HepG2 (cell line): ENCODE results near the gene TBC1D10B. TPM values are rescaled to one million over a fixed set of nuclear protein-coding genes. Genes with fewer than 3 reads are reported as not detected.

Source experiments
- ATAC-seq: fragments of 200-7000 bp; cut with Tn5 transposase; 3 replicates; pipeline ENCODE4 v1.9.1; 2020; ENCODE audit warnings: mild to moderate bottlenecking, moderate library complexity
- BruUV-seq: library from RNA; stranded (reverse); fragments of 400-500 nt; replicated peaks from 2 replicates; lab custom pipeline; 2021; lab: Mats Ljungman, UMichigan
- CTCF ChIA-PET: fragments of 300-600 bp; formaldehyde crosslinking; extraction: SDS; loops from one replicate; lab custom pipeline; 2021; ENCODE audit warnings: low total read pairs, inconsistent platforms, low intra/inter-chr PET ratio; lab: Yijun Ruan, JAX
- POLR2A ChIA-PET: fragments of 350-600 bp; sonication (Branson Sonifier 250); formaldehyde crosslinking; loops from one replicate; lab custom pipeline; 2020; ENCODE audit warnings: antibody characterized with exemption, inconsistent platforms; lab: Yijun Ruan, JAX
- DNase-seq: peaks from one replicate; pipeline ENCODE4 v3.0.0-alpha.2; 2015; ENCODE audit warnings: low spot score
- FAIRE-seq: peaks from 3 replicates; lab custom pipeline; 2011; peaks lifted over from hg19 to GRCh38; lab: Jason Lieb, UNC
- H2AFZ ChIP-seq: one replicate; pipeline ENCODE4 v1.6.1; 2011; ENCODE audit warnings: low read length, inconsistent platforms
- H3K27ac ChIP-seq: fragments of 300-600 bp; 3 replicates; pipeline ENCODE4 v1.8.0; 2011; ENCODE audit warnings: mixed run types, mild to moderate bottlenecking, mixed read lengths, low read length, inconsistent platforms; ENCODE audit not compliant: insufficient read depth; ENCODE audit errors: extremely low read length
- H3K27me3 ChIP-seq, 2 experiments: fragments of 200-600 bp in 1 of 2; 2 replicates in 1 of 2; 3 replicates in 1 of 2; pipeline versions ENCODE4 v1.6.0 to v1.8.0; 2011; ENCODE audit warnings: low read length in 2 of 2, mild to moderate bottlenecking in 2 of 2, moderate library complexity in 2 of 2, inconsistent platforms in 1 of 2; ENCODE audit not compliant: insufficient read depth in 2 of 2, control insufficient read depth in 1 of 2
- H3K36me3 ChIP-seq, 2 experiments: fragments of 200-600 bp in 1 of 2; replicated peaks in 1 of 2; 2 replicates in 1 of 2; 3 replicates in 1 of 2; pipeline versions ENCODE4 v1.5.1 to v1.8.0; 2011; ENCODE audit warnings: low read length in 2 of 2, inconsistent platforms in 1 of 2; ENCODE audit not compliant: insufficient read depth in 2 of 2, control insufficient read depth in 1 of 2
- H3K4me1 ChIP-seq: 2 replicates; pipeline ENCODE4 v1.5.1; 2012; ENCODE audit warnings: low read length, inconsistent platforms; ENCODE audit not compliant: insufficient read depth
- H3K4me2 ChIP-seq: 2 replicates; pipeline ENCODE4 v1.6.0; 2011; ENCODE audit warnings: low read depth, low read length, inconsistent platforms
- H3K4me3 ChIP-seq, 3 experiments: fragments of 200-600 bp in 1 of 3; sonication (generic), shearing (Covaris generic) in 1 of 3; replicated peaks in 1 of 3; 2 replicates each; pipeline ENCODE4 v1.5.1; 2011 to 2016; ENCODE audit warnings: low read length in 3 of 3, inconsistent platforms in 2 of 3, low read depth in 2 of 3, mild to moderate bottlenecking in 2 of 3, control low read depth in 1 of 3, mixed read lengths in 1 of 3; ENCODE audit not compliant: insufficient read depth in 1 of 3
- H3K79me2 ChIP-seq: one replicate; pipeline ENCODE4 v1.6.1; 2011; ENCODE audit warnings: low read length, inconsistent platforms; ENCODE audit not compliant: insufficient read depth
- H3K9ac ChIP-seq: 2 replicates; pipeline ENCODE4 v1.6.0; 2011; ENCODE audit warnings: mild to moderate bottlenecking, low read depth, low read length, inconsistent platforms; ENCODE audit not compliant: insufficient read depth
- H3K9me3 ChIP-seq: 2 replicates; pipeline ENCODE4 v1.5.1; 2012; ENCODE audit warnings: mild to moderate bottlenecking, low read length
- H4K20me1 ChIP-seq: 2 replicates; pipeline ENCODE4 v1.6.0; 2011; ENCODE audit warnings: inconsistent platforms, mild to moderate bottlenecking, low read length, moderate library complexity; ENCODE audit not compliant: insufficient read depth
- HES4 ChIP-seq: sonication (generic); formaldehyde crosslinking; IDR thresholded peaks from 2 replicates; pipeline ENCODE4 v1.9.0; 2021; ENCODE audit warnings: mild to moderate bottlenecking, missing genetic modification reagents, borderline replicate concordance
- KLF13 ChIP-seq: sonication (generic); formaldehyde crosslinking; IDR thresholded peaks from 2 replicates; pipeline ENCODE4 v1.4.0; 2020; ENCODE audit warnings: mild to moderate bottlenecking, missing genetic modification reagents
- NKX3-1 ChIP-seq: sonication (generic); formaldehyde crosslinking; IDR thresholded peaks from 2 replicates; pipeline ENCODE4 v1.5.0; 2020; ENCODE audit warnings: missing genetic modification reagents
- SP4 ChIP-seq: sonication (generic); formaldehyde crosslinking; IDR thresholded peaks from 2 replicates; pipeline ENCODE4 v1.8.1; 2023; ENCODE audit warnings: mild to moderate bottlenecking, missing genetic modification reagents
- STAT5B ChIP-seq: sonication (generic); formaldehyde crosslinking; IDR thresholded peaks from 2 replicates; pipeline ENCODE4 v1.4.0; 2020; ENCODE audit warnings: missing genetic modification reagents
- ZIK1 ChIP-seq: sonication (generic); formaldehyde crosslinking; IDR thresholded peaks from 2 replicates; pipeline ENCODE4 v1.5.0; 2020; ENCODE audit warnings: mild to moderate bottlenecking, low read depth, missing genetic modification reagents, borderline replicate concordance
- ZNF20 ChIP-seq: sonication (generic); formaldehyde crosslinking; IDR thresholded peaks from 2 replicates; pipeline ENCODE4 v1.4.0; 2020; ENCODE audit warnings: mild to moderate bottlenecking, moderate library complexity, missing genetic modification reagents
- ZNF224 ChIP-seq: sonication (generic); formaldehyde crosslinking; IDR thresholded peaks from 2 replicates; pipeline ENCODE4 v1.5.0; 2020; ENCODE audit warnings: mild to moderate bottlenecking, missing genetic modification reagents
- ZNF83 ChIP-seq: sonication (generic); formaldehyde crosslinking; IDR thresholded peaks from 2 replicates; pipeline ENCODE4 v1.4.0; 2020; ENCODE audit warnings: missing genetic modification reagents, mild to moderate bottlenecking, borderline replicate concordance
- ZSCAN31 ChIP-seq: sonication (generic); formaldehyde crosslinking; IDR thresholded peaks from 2 replicates; pipeline ENCODE4 v1.5.0; 2020; ENCODE audit warnings: low read depth, mild to moderate bottlenecking, missing genetic modification reagents
- WGBS: methylation state at CpG from one replicate; pipeline ENCODE4 v1.1.6; 2017; ENCODE audit warnings: low lambda C conversion rate; 5-methylcytosine and 5-hydroxymethylcytosine counted together
- in situ Hi-C: cut with HindIII; loops from 2 replicates; pipeline ENCODE4 v1.10.0; 2017; ENCODE audit warnings: low pct_unique_long_range_greater_than_20kb; ENCODE audit not compliant: extremely low pct_ligation_motif_present
- intact Hi-C: fragments of 100-400 bp; cut with micrococcal nuclease; formaldehyde crosslinking; loops from one replicate; pipeline ENCODE4 v1.10.0; 2022; ENCODE audit not compliant: unreplicated experiment
- polyA plus RNA-seq, 8 experiments: library from polyadenylated mRNA; depleted of rRNA in 3 of 8; stranded (reverse) in 7 of 8; unstranded in 1 of 8; fragments of >200 nt; fragmentation: Illumina TruSeq in 4 of 8; extraction: Trizol in 4 of 8; gene quantifications; 2 replicates each; pipeline versions ENCODE4 v1.2.1 to v1.2.3, GENCODE V29; 2011 to 2016; ENCODE audit warnings: low read depth in 4 of 8, missing spikeins in 1 of 8, mixed read lengths in 1 of 8; ENCODE audit not compliant: insufficient read depth in 1 of 8
- total RNA-seq, 5 experiments: library from RNA; depleted of rRNA; stranded (reverse); fragments of >200 nt; fragmentation: Illumina TruSeq; extraction: Trizol; gene quantifications; 2 replicates each; pipeline ENCODE4 v1.2.3, GENCODE V29; 2016; ENCODE audit warnings: low read depth in 1 of 5
- TF ChIP-seq, protein P1 (sequence below), 2 experiments: sonication (generic) in 1 of 2; formaldehyde crosslinking in 1 of 2; IDR thresholded peaks; 2 replicates each; pipeline versions ENCODE4 v1.6.1 to v1.9.0; 2014 to 2022; ENCODE audit warnings: antibody characterized with exemption in 1 of 2, borderline replicate concordance in 1 of 2, inconsistent platforms in 1 of 2, low read depth in 1 of 2, missing genetic modification reagents in 1 of 2
- TF ChIP-seq, protein P2 (sequence below): sonication (generic); formaldehyde crosslinking; IDR thresholded peaks from 2 replicates; pipeline ENCODE4 v1.8.0; 2022; ENCODE audit warnings: missing genetic modification reagents, mild to moderate bottlenecking, inconsistent platforms, borderline replicate concordance

Gene TBC1D10B
- total and polyA plus RNA-seq, 2 of the 13 experiments (the other 11 are each of a cell fraction or from before 2014, with no cell fraction given), result 15.7 to 24.8 TPM

DNA sequence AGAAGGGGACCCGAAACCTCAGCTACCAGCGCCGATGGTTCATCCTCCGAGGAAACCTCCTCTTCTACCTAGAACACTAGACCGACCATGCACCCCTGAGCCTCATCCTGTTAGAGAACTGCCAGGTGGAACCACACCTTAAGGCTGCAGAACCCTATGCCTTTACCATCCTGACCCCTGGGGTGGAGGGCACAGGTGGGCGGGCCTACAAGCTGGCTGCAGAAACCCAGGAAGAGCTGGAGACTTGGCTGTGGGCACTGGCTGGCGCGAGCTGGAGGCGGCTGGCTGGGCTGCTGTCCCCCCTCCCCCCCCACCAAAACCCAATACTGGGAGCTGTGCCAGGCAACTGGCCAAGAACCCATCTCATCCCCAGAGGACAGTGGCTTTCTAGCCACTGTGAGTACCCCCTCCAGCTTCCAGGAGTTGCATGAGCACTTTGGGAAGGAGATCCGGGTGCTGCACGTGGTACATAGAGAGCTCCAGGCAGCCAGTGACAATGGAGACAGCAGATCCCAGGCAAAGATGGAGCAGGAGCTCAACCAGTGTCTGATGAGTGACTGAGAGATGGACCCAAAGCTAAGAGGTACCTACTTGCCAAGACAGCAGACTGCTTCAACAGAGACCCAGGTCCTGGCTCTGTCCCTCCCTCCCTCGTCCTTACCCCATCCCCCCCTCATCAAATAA is 13.8 kb downstream of the TBC1D10B start (continued):
- 0 out of 2 replicates have a peak, but pooled peaks have one; percentile 18 for TF ChIP-seq SP4 (CRISPR knock-in tag)
- 0 out of 2 replicates have a peak, but pooled peaks have one; percentile 0 for TF ChIP-seq ZNF20 (CRISPR knock-in tag)
- 0 out of 2 replicates have a peak, but pooled peaks have one; percentile 48 for TF ChIP-seq ZNF224 (CRISPR knock-in tag)
- TF ChIP-seq, all 625 proteins: peak for 15

DNA sequence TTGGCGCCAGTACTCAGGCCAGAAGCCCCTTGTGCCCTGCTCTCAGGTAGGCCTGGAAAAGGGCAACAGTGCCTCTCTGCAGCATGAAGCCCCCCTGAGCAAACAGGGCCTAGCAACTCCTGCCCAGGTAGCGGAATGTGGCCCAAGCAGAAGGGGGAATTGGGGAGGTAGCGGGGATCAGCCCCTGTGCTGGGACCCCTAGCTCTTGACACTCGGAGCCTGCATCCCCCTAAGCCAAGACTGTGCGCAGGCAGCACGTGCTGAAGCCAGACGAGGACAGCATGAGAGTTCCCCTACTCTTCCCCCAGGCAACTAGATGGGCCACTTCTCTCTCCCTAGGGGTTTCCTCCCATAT is 14.4 kb downstream of the TBC1D10B start:
- H3K27ac ChIP-seq, result peak overlapping the region; percentile 92
- H4K20me1 ChIP-seq, result no peaks in the 10 kb centered on the region
- peaks cover 52% of the 10 kb centered on the region for H3K4me1 ChIP-seq
- no TSS peak for BruUV-seq
- no peaks in the 10 kb centered on the region; a peak in 1 of 5 replicates for H3K27me3 ChIP-seq
- no peak for FAIRE-seq
- in situ Hi-C loops (loop anchor here (10.0 kb wide), 1 partner anchor 259 kb away; the partner anchor contains the start of gene ZNF689), intact Hi-C loops (loop anchor here (1.0 to 2.0 kb wide), 3 partner anchors 21 to 53 kb away; partner anchors contain the start of gene ZNF48)
- peaks cover 23% of the 10 kb centered on the region for H3K79me2 ChIP-seq
- no peak; the same call in 2 of the 3 replicates for ATAC-seq
- H3K9me3 ChIP-seq, result no peaks in the 10 kb centered on the region
- ChIA-PET CTCF (no interaction called here), POLR2A (interaction anchor here (0.6 to 6.7 kb wide), 18 partner anchors 9 to 303 kb away, joined by 3 to 94 read pairs (median 5); partner anchors contain the start of genes DCTPP1, FBRS, TBC1D10B and ZNF48)
- DNase-seq, result no peak
- H3K4me3 ChIP-seq, result peak overlapping the region; percentile 64 to 94 (median 88)
- peaks cover 10 to 52% of the 10 kb centered on the region in 2 experiments for H3K36me3 ChIP-seq
- peak overlapping the region; percentile 95 for H3K4me2 ChIP-seq
- H3K9ac ChIP-seq, result peak overlapping the region; percentile 84
- no peak overlapping the region for H2AFZ ChIP-seq
- WGBS, result 25% methylated on average over 4 of the region's 7 CpGs
- TF ChIP-seq KLF13 (CRISPR knock-in tag), result no peak
- TF ChIP-seq, protein P1, sequence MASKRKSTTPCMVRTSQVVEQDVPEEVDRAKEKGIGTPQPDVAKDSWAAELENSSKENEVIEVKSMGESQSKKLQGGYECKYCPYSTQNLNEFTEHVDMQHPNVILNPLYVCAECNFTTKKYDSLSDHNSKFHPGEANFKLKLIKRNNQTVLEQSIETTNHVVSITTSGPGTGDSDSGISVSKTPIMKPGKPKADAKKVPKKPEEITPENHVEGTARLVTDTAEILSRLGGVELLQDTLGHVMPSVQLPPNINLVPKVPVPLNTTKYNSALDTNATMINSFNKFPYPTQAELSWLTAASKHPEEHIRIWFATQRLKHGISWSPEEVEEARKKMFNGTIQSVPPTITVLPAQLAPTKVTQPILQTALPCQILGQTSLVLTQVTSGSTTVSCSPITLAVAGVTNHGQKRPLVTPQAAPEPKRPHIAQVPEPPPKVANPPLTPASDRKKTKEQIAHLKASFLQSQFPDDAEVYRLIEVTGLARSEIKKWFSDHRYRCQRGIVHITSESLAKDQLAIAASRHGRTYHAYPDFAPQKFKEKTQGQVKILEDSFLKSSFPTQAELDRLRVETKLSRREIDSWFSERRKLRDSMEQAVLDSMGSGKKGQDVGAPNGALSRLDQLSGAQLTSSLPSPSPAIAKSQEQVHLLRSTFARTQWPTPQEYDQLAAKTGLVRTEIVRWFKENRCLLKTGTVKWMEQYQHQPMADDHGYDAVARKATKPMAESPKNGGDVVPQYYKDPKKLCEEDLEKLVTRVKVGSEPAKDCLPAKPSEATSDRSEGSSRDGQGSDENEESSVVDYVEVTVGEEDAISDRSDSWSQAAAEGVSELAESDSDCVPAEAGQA (IDR thresholded peaks at IDR 0.05; ENCODE audit: low read depth), result 0 out of 2 replicates have a peak, but pooled peaks have one; percentile 15
- TF ChIP-seq, protein P1 (CRISPR knock-in tag; IDR thresholded peaks at IDR 0.05; ENCODE audit: borderline replicate concordance), result no peak
- TF ChIP-seq ZNF83 (CRISPR knock-in tag), result 0 out of 2 replicates have a peak, but pooled peaks have one; percentile 72
- peak; percentile 22; the same call in 1 of the 2 replicates for TF ChIP-seq HES4
- 0 out of 2 replicates have a peak, but pooled peaks have one; percentile 4 for TF ChIP-seq STAT5B (CRISPR knock-in tag)
- TF ChIP-seq, protein P2, sequence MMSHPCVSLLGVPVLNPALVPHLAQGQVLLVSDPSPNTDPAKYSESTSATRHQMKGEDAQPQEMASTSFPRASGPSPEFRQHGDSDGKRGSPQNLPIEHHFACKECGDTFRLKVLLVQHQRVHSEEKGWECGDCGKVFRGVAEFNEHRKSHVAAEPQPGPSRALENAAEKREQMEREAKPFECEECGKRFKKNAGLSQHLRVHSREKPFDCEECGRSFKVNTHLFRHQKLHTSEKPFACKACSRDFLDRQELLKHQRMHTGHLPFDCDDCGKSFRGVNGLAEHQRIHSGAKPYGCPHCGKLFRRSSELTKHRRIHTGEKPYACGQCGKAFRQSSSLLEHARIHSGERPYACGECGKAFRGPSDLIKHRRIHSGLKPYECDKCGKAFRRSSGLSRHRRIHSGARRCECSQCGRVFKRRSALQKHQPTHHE (CRISPR knock-in tag), result 0 out of 2 replicates have a peak, but pooled peaks have one; percentile 14
- peak; percentile 68 for TF ChIP-seq ZIK1 (CRISPR knock-in tag)
- no peak for TF ChIP-seq ZSCAN31 (CRISPR knock-in tag)
- 0 out of 2 replicates have a peak, but pooled peaks have one; percentile 4 for TF ChIP-seq NKX3-1 (CRISPR knock-in tag)
